ENCODE data around the gene MID2. TPM values are rescaled to one million over a fixed set of nuclear protein-coding genes. Genes with fewer than 3 reads are reported as not detected.
"Not testable (repeated sequence)": the region's sequence is repeated elsewhere in the genome, so short reads cannot be mapped to it uniquely, and the experiment has no call there.

MID2 gene
- total RNA-seq, 1 donor from 2014 or later = 25.5 TPM

GRCh38 chrX:107935664-107936433 is 110.2 kb downstream of the MID2 start:
- H3K36me3 ChIP-seq = no peaks in the 10 kb centered on the region
- H3K27me3 ChIP-seq = no peaks in the 10 kb centered on the region
- intact Hi-C loops (cut with DNase I) = no loop called here
- DNase-seq (ENCODE audit: extremely low spot score in 2 of 2) = no peak
- no peaks in the 10 kb centered on the region for H3K4me1 ChIP-seq
- no peaks in the 10 kb centered on the region for H3K9me3 ChIP-seq
- H3K4me3 ChIP-seq = peak overlapping the region; percentile 19 to 32
- H3K27ac ChIP-seq = no peak overlapping the region
- no peak for TF ChIP-seq POLR2A (IDR thresholded peaks at IDR 0.05)
- TF ChIP-seq POLR2AphosphoS5 (IDR thresholded peaks at IDR 0.05; ENCODE audit: insufficient read depth in 1 of 2, low read depth in 1 of 2) = no peak
- no peak for TF ChIP-seq CTCF (IDR thresholded peaks at IDR 0.05)

GRCh38 chrX:107936434-107936730 is 110.7 kb downstream of the MID2 start:
- Histone ChIP-seq H3K27me3 (no peaks in the 10 kb centered on the region), H3K27ac (no peak overlapping the region), H3K36me3 (no peaks in the 10 kb centered on the region), H3K4me3 (no peak overlapping the region), H3K9me3 (no peaks in the 10 kb centered on the region), H3K4me1 (no peaks in the 10 kb centered on the region)
- intact Hi-C loops (cut with DNase I) = no loop called here
- TF ChIP-seq POLR2A (IDR thresholded peaks at IDR 0.05) = no peak
- TF ChIP-seq POLR2AphosphoS5 (IDR thresholded peaks at IDR 0.05; ENCODE audit: insufficient read depth in 1 of 2, low read depth in 1 of 2) = no peak
- TF ChIP-seq CTCF (IDR thresholded peaks at IDR 0.05) = no peak
- DNase-seq (ENCODE audit: extremely low spot score in 2 of 2) = no peak

GRCh38 chrX:107940095-107940494 is 114.4 kb downstream of the MID2 start:
- Histone ChIP-seq H3K4me1 (no peaks in the 10 kb centered on the region), H3K9me3 (no peaks in the 10 kb centered on the region), H3K4me3 (no peak overlapping the region), H3K36me3 (no peaks in the 10 kb centered on the region), H3K27ac (no peak overlapping the region), H3K27me3 (no peaks in the 10 kb centered on the region)
- no peak for DNase-seq (ENCODE audit: extremely low spot score in 2 of 2)
- TF ChIP-seq POLR2AphosphoS5 (IDR thresholded peaks at IDR 0.05; ENCODE audit: insufficient read depth in 1 of 2, low read depth in 1 of 2) = no peak
- TF ChIP-seq CTCF (IDR thresholded peaks at IDR 0.05) = no peak
- TF ChIP-seq POLR2A (IDR thresholded peaks at IDR 0.05) = no peak
- intact Hi-C loops (cut with DNase I) = no loop called here

GRCh38 chrX:107955337-107955736 is 129.7 kb downstream of the MID2 start:
- H3K4me1 ChIP-seq; intact Hi-C loops (cut with DNase I); H3K27ac ChIP-seq; H3K36me3 ChIP-seq; DNase-seq (ENCODE audit: extremely low spot score in 2 of 2); H3K27me3 ChIP-seq; H3K4me3 ChIP-seq; H3K9me3 ChIP-seq: not testable (repeated sequence)

- Histone ChIP-seq H3K27ac (no peak overlapping the region), H3K4me1 (no peaks in the 10 kb centered on the region)
Observed at GRCh38 chrX:107968623-107969022, 143.0 kb downstream of the MID2 start.

More at GRCh38 chrX:107968623-107969022, 143.0 kb downstream of the MID2 start:
- no peak for DNase-seq (ENCODE audit: extremely low spot score in 2 of 2)
- no peaks in the 10 kb centered on the region for H3K36me3 ChIP-seq
- no peak overlapping the region for H3K4me3 ChIP-seq
- intact Hi-C loops (cut with DNase I) = no loop called here
- H3K9me3 ChIP-seq = no peaks in the 10 kb centered on the region
- no peaks in the 10 kb centered on the region for H3K27me3 ChIP-seq
- TF ChIP-seq POLR2AphosphoS5 (IDR thresholded peaks at IDR 0.05; ENCODE audit: insufficient read depth in 1 of 2, low read depth in 1 of 2) = no peak
- TF ChIP-seq CTCF (IDR thresholded peaks at IDR 0.05) = no peak
- no peak for TF ChIP-seq POLR2A (IDR thresholded peaks at IDR 0.05)
